Measurements from ENCODE around the gene NINL.
"Not testable (repeated sequence)": the region's sequence is repeated elsewhere in the genome, so short reads cannot be mapped to it uniquely, and the experiment has no call there.

NINL gene

DNA sequence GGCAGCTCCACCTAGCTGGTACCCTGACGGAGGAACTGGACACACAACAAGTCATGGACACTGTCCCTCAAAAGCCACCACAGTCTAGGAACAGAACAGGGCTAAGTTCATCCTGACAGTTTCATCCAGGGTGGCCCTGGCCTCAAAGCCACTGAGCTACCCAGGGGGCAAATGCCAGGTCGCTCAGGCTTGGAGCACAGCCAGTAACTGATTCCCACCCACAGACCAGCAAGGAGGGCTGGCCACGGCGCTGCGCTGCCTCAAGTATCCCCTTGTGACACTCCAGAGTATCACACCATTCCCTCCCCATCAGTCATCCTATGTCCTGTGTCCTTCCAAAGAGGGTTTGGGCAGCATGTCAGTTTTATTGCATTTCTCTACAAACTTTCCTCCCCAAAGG lies 105.7 kb downstream of the NINL start:
- Mint-ChIP-seq H3K27ac (no peak overlapping the region), H3K9me3 (no peaks in the 10 kb centered on the region), H3K4me3 (no peak overlapping the region), H3K27me3 (peaks cover 6 to 14% of the 10 kb centered on the region in 2 donors), H3K4me1 (peaks cover 2 to 4% of the 10 kb centered on the region in 2 donors), H3K36me3 (no peaks in the 10 kb centered on the region)
- ATAC-seq (replicated peaks) (no peak), DNase-seq (no peak)

DNA sequence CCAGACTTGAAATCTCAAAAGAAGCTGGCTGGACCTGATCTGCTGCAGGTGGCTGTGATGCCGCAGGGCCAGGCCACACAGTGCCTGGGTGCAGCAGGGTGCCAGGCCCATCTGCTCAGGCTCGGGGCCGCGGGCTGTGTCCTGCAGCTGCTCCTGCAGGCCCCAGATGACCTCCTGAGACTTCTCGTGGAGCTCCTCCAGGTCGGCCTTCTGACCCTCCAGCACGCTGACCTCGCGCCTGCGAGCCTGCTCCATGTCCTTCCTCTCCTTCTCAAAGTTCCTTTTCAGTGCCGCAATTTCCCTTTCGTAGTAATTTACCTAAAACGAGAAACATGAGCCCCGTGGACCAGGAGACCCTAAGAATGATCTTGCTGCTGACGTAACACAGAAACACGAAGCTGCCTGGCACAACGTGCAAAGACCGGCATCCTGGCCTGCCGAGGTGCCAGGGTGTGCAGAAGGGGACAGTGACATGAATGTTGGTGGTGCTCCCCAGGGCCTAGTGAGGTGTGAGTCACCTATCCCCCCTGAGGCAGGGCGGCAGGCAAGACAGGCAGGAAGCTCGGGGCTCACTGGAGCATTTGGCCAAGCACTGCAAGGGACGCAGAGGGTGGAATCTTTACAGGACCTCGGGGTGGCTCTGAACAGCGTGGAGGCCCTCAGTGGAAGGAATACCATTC lies 106.3 kb downstream of the NINL start:
- H3K4me1 Mint-ChIP-seq, result no peaks in the 10 kb centered on the region
- no peak for DNase-seq
- no peaks in the 10 kb centered on the region for H3K36me3 Mint-ChIP-seq
- H3K27ac Mint-ChIP-seq, result no peak overlapping the region
- no peaks in the 10 kb centered on the region for H3K9me3 Mint-ChIP-seq
- no peak for ATAC-seq (replicated peaks)
- peaks cover 4 to 10% of the 10 kb centered on the region in 2 donors for H3K27me3 Mint-ChIP-seq
- no peak overlapping the region for H3K4me3 Mint-ChIP-seq

DNA sequence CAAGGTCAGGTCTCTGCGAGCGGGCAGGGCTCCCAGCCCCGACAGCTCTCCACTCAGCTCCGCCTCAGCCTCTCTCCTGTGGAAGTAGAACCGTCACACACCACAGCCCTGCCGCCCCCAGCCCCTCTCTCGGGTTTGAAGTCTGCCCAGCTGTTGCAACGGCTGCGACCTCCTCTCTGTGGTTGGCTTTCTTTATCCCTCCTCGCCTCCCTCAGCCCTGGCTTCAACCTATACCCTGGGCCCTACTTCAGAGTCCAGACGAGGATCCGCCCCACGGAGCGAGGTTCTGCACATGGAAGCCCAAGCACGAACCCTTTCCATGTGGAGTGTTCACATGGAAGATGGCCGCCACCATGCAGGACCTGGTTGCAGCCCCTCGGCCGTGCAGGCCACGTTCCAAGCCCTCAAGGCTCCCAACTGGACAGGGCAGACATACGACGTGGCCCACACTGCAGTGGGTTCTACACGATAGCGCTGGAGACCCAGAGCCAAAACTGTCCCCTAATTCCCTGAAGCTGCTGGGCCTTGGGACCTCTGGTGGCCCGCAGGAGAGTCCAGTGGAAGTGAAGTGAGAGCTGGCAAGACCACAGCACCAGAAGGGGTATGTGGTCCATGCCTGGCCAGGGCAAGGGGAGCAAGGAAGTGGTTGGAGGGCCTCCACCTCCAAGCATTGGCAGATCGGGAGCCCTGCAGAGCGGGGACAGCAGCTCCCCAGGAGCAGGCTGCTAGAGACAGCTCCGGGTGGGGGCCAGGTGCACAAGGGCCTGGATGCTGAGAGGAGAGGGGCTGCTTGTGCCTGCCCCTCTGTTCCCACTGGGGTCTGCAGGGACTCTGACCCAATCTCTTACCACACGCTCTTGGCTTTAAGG lies 108.1 kb downstream of the NINL start:
- H3K36me3 Mint-ChIP-seq, result no peaks in the 10 kb centered on the region
- peak overlapping the region; percentile 31 for H3K27ac Mint-ChIP-seq
- no peaks in the 10 kb centered on the region for H3K27me3 Mint-ChIP-seq
- H3K4me1 Mint-ChIP-seq, result no peaks in the 10 kb centered on the region
- ATAC-seq (replicated peaks) (no peak), DNase-seq (no peak)
- H3K9me3 Mint-ChIP-seq, result no peaks in the 10 kb centered on the region
- no peak overlapping the region for H3K4me3 Mint-ChIP-seq

DNA sequence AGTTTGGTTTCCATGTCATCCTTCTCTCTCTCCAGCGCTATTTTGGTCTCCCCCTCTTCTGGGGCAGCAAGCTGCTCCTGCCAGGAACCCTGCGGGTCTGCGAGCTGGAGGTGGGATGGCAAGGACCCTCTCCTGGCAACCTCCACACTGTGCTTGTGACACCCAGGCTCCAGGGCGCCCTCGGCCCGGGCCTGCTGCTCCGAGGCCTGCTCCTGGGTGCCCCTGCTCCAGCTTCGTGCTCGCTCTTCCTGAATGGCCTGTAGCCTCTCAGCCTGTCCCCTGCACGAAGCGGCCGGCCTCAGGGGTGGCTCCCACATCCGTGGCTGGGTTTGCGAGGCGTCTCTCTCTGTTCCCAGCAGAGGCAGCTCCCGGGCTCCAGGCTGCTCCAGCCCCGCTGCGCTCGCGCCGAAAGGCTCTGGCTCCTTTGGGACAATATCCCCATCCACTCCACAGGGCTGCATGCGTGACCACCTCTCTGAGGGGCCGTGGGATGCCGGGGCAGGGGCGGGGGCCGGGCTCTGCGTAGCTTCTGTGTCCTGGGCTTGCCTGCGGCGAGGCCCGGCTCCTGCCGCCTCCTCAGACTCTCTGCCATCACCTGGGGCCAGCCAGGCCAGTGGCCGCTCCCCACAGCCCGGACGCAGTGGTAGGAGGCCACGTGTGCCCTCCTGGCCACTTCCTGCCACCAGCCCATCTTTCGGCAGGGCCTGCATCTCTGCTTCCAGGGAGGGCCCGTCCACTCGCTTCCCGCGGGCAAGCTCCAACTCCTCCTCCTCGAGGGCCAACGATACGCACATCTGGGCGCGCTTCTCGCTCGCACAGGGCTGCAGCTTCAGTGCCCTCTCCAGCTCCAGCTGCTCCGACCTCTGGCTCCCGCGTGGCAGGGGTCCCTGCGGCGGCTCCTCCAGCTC lies 109.0 kb downstream of the NINL start:
- no peaks in the 10 kb centered on the region for H3K9me3 Mint-ChIP-seq
- DNase-seq (no peak), ATAC-seq (replicated peaks) (no peak)
- H3K4me3 Mint-ChIP-seq, result no peak overlapping the region
- no peaks in the 10 kb centered on the region for H3K4me1 Mint-ChIP-seq
- H3K36me3 Mint-ChIP-seq, result no peaks in the 10 kb centered on the region
- no peaks in the 10 kb centered on the region for H3K27me3 Mint-ChIP-seq
- H3K27ac Mint-ChIP-seq, result no peak overlapping the region

DNA sequence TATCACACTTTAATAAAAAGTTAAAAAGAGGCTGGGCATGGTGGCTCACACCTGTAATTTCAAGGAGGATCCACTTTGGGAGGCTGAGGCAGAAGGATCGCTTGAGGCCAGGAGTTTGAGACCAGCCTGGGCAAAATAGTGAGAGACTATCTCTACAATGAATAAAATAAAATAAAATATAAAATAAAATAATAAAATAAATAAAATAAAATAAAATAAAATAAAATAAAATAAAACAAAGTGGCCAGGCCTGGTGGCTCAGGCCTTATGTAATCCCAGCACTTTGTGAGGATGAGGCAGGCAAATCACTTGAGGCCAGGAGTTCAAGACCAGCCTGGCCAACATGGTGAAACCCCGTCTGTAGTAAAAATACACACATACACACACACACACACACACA lies 112.0 kb downstream of the NINL start:
- not testable (repeated sequence) for H3K4me3 Mint-ChIP-seq; ATAC-seq (replicated peaks); H3K27ac Mint-ChIP-seq; H3K9me3 Mint-ChIP-seq; H3K4me1 Mint-ChIP-seq; H3K36me3 Mint-ChIP-seq; DNase-seq
- peaks cover 9 to 13% of the 10 kb centered on the region in 2 donors for H3K27me3 Mint-ChIP-seq

DNA sequence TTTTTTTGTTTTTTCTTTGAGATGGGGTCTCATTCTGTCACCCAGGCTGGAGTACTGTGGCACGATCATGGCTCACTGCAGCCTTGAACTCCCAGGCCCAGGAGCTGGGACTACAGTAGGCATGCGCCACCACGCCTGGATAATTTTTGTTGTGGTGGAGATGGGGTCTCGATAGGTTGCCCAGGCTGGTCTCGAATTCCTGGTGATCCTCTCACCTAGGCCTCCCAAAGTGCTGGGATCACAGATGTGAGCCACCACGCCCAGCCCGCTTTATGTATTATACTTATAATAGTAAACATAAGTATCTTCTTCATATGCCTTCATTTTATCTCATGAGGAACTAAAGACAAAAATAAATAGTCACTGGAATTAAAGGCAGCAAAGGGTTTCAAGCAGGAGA lies 114.3 kb downstream of the NINL start:
- DNase-seq, result no peak
- Mint-ChIP-seq H3K27me3 (peaks cover 9 to 13% of the 10 kb centered on the region in 2 donors), H3K9me3 (no peaks in the 10 kb centered on the region), H3K27ac (no peak overlapping the region), H3K4me1 (peaks cover 0 to 4% of the 10 kb centered on the region in 2 donors), H3K4me3 (no peak overlapping the region), H3K36me3 (no peaks in the 10 kb centered on the region)
- no peak for ATAC-seq (replicated peaks)

DNA sequence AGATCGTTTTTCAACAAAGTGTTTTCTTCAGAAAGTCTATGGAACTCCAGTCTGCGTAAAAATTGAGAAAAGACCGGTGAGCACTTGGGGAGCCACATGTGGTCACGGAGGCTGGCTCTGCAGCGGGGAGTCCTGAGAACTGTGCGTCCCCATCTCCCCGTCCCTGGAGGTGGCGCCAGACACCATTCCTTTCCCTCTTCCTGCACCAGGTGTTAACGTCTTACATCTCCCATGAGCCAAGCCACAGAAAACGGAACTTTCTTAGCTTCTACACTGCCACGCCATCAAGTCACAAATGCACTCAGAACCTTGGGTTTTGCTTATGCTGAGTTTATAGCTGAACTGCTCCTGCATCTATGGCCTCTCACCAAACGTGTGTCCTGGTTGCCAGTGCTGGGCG lies 115.3 kb downstream of the NINL start:
- no peak overlapping the region for H3K27ac Mint-ChIP-seq
- H3K4me3 Mint-ChIP-seq, result no peak overlapping the region
- ATAC-seq (replicated peaks) (peak; percentile 75 to 76), DNase-seq (no peak)
- no peaks in the 10 kb centered on the region for H3K9me3 Mint-ChIP-seq
- H3K4me1 Mint-ChIP-seq, result peaks cover 0 to 4% of the 10 kb centered on the region in 2 donors
- peaks cover 9 to 13% of the 10 kb centered on the region in 2 donors for H3K27me3 Mint-ChIP-seq
- H3K36me3 Mint-ChIP-seq, result no peaks in the 10 kb centered on the region

DNA sequence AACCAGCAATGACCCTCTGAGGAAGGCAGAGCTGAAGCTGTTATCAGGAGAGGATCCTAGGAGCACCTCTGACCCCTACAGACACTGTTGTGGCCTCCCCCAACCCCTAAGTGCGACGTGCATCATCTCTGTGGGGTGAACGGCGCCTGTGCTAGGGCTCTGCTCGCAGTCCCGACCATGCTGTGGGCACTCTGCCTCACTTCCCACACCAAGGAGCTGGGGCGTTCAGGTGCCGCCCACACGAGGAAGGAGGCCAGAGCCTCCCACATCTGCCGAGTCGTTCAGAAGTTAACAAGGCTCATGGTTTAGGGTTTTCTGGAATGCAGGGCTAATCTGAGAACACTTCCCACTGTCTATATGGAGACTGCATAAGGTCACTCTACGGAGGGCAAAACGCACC lies 115.8 kb downstream of the NINL start:
- no peak overlapping the region for H3K4me3 Mint-ChIP-seq

DNA sequence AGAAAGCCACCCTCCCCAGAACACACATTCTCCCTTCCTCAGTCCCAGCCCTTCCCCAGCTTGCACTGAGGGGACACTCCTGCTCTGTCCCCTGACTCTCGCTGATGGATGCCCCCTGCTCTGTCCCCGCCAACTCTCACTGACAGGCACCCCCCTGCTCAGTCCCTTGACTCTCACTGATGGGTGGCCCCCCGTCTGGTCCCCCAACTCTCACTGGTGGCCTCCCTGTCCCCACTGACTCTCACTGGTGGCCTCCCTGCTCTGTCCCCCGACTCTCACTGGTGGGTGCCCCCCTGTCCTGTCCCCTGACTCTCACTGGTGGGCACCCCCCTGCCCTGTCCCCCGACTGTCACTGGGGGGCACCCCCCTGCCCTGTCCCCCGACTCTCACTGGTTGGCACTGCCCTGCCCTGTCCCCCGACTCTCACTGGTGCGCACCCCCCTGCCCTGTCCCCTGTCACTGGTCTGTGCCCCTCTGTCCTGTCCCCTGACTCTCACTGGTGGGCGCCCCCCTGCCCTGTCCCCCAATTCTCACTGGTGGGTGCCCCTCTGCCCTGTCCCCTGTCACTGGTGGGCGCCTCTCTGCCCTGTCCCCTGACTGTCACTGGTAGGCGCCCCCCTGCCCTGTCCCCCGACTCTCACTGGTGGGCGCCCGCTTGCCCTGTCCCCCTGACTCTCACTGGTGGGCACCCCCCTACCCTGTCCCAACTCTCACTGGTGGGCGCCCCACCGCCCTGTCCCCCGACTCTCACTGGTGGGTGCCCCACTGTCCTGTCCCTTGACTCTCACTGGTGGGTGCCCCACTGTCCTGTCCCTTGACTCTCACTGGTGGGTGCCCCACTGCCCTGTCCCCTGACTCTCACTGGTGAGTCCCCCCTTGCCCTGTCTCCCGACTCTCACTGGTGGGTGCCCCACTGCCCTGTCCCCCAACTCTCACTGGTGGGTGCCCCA lies 116.9 kb downstream of the NINL start:
- ATAC-seq (replicated peaks), result no peak
- H3K4me3 Mint-ChIP-seq, result no peak overlapping the region

More for the DNA sequence above, 115.8 kb downstream of the NINL start:
- DNase-seq (no peak), ATAC-seq (replicated peaks) (no peak)
- Mint-ChIP-seq H3K27me3 (peaks cover 9 to 13% of the 10 kb centered on the region in 2 donors), H3K9me3 (no peaks in the 10 kb centered on the region), H3K27ac (no peak overlapping the region), H3K4me1 (peaks cover 0 to 4% of the 10 kb centered on the region in 2 donors), H3K36me3 (no peaks in the 10 kb centered on the region)

DNA sequence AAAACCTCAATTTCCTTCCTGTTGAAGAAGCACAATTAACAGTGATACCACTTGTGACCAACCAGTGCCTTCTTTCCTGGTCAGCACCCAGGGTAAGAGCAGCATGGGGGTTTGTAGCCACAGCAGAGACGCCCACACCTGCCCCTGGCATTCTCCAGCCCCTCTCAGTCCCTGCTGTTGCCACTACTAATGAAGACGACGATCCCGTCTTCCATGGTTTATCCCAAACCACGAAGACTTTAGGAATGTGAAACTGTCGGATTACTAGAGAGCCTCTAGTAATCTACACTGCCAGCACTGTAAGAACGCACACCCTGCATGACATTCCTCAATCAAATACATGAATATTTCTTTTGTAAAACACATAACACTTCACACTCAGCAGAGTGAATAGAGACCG lies 117.9 kb downstream of the NINL start:
- Mint-ChIP-seq H3K27me3 (peaks cover 9 to 13% of the 10 kb centered on the region in 2 donors), H3K4me1 (peaks cover 0 to 4% of the 10 kb centered on the region in 2 donors), H3K27ac (no peak overlapping the region), H3K9me3 (no peaks in the 10 kb centered on the region), H3K4me3 (no peak overlapping the region), H3K36me3 (no peaks in the 10 kb centered on the region)
- DNase-seq (no peak), ATAC-seq (replicated peaks) (no peak)

More for the DNA sequence above, 116.9 kb downstream of the NINL start:
- H3K27ac Mint-ChIP-seq, result no peak overlapping the region
- H3K36me3 Mint-ChIP-seq, result no peaks in the 10 kb centered on the region
- DNase-seq, result no peak
- H3K27me3 Mint-ChIP-seq, result peaks cover 9 to 13% of the 10 kb centered on the region in 2 donors
- peaks cover 0 to 4% of the 10 kb centered on the region in 2 donors for H3K4me1 Mint-ChIP-seq
- no peaks in the 10 kb centered on the region for H3K9me3 Mint-ChIP-seq

DNA sequence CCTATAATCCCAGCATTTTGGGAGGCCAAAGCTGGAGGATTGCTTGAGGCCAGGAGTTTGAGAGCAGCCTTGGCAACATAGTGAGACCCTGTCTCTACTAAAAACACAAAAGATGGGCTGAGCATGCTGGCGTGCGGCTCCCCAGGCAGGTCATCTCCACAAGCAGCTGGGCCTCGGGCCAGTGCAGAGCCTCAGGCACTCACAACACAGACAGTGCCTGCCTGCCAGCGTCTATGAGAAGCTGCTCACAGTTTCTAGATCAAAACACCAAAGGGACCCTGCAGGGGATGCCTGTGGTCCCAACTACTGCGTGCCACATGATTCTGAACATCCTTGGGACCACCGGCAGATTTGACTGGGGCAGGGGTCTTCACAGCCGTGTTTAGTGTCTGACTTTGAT lies 118.5 kb downstream of the NINL start:
- Mint-ChIP-seq H3K27me3 (peaks cover 9 to 13% of the 10 kb centered on the region in 2 donors), H3K27ac (no peak overlapping the region), H3K4me3 (no peak overlapping the region), H3K4me1 (peaks cover 1 to 4% of the 10 kb centered on the region in 2 donors), H3K36me3 (no peaks in the 10 kb centered on the region), H3K9me3 (no peaks in the 10 kb centered on the region)
- DNase-seq, result no peak
- no peak for ATAC-seq (replicated peaks)

DNA sequence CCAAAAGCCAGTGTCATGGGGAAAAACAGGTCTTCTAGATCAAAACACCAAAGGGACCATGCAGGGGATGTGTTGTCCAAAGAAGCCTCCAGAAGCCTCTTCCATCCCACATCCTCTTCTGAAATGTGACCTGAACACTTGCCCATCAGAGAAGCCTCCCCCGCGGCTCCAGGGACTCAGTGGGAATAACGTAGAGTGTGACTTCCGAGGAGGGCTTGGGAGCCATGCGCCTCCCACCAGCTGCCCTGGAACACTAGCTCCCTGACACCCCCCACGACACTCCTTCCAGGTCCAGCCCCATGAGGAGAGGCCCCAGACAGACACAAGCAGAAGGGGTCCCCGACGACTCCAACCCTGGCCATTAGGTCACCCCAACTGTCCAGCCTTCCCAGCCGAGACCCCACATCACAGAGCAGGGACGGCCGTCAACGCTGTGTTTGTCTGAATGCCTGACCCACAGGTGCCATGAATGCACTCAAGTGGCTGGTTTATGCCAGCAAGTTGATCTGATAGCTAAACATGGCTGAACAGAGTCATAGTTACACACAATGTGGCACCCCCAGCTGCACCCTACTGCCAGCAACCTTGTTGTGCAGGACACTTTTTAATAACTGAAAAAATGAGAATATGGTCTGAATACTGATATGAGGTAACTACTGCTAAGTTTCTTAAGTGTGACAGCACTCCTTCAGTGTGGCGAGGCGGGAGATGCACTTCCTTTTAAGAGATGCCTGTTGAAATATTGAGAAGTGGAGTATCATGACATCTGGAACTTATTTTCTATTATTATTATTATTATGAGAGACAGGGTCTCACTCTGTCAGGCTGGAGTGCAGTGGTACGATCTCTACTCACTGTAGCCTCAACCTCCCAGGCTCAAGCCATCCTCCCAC lies 119.8 kb downstream of the NINL start:
- DNase-seq (no peak), ATAC-seq (replicated peaks) (no peak)
- Mint-ChIP-seq H3K27me3 (peaks cover 9 to 13% of the 10 kb centered on the region in 2 donors), H3K27ac (no peak overlapping the region), H3K36me3 (no peaks in the 10 kb centered on the region), H3K4me3 (no peak overlapping the region), H3K9me3 (no peaks in the 10 kb centered on the region), H3K4me1 (peaks cover 6 to 7% of the 10 kb centered on the region in 2 donors)

Data from stimulated activated naive B cell treated with anti-CD40 and anti-IgM and Interleukin-4, amounts not matched to agents 10 μg/mL and 1 μg/mL and 100 μg/mL, for 72 hours (primary cell).